Activated CD4-positive, alpha-beta memory T cell treated with anti-CD3 and anti-CD28 coated beads for 36 hours (primary cell): ENCODE results near the gene LSM14A. TPM values are rescaled to one million over a fixed set of nuclear protein-coding genes. Genes with fewer than 3 reads are reported as not detected.

Source experiments
- CTCF ChIA-PET: fragments of 350-600 bp; sonication (Branson Sonifier 250); formaldehyde crosslinking; loops from one replicate; lab custom pipeline; 2021; ENCODE audit warnings: antibody characterized with exemption, inconsistent platforms; lab: Charles Lee
- POLR2A ChIA-PET: fragments of 350-600 bp; sonication (Branson Sonifier 250); formaldehyde crosslinking; loops from one replicate; lab custom pipeline; 2021; ENCODE audit warnings: antibody characterized with exemption; lab: Charles Lee
- DNase-seq: peaks from one replicate; pipeline ENCODE4 v3.0.0-alpha.2; 2020
- H3K27ac Mint-ChIP-seq: one replicate; pipeline ENCODE4 v1.8.0; 2021; ENCODE audit warnings: mixed read lengths
- H3K27me3 Mint-ChIP-seq: one replicate; pipeline ENCODE4 v1.8.0; 2021; ENCODE audit warnings: mixed read lengths
- H3K36me3 Mint-ChIP-seq: one replicate; pipeline ENCODE4 v1.8.0; 2021; ENCODE audit warnings: mixed read lengths
- H3K4me1 Mint-ChIP-seq: one replicate; pipeline ENCODE4 v1.8.0; 2021; ENCODE audit warnings: low read depth, mixed read lengths
- H3K4me3 Mint-ChIP-seq: one replicate; pipeline ENCODE4 v1.8.0; 2021; ENCODE audit warnings: mild to moderate bottlenecking, mixed read lengths
- H3K9me3 Mint-ChIP-seq: one replicate; pipeline ENCODE4 v1.8.0; 2021; ENCODE audit warnings: mixed read lengths
- intact Hi-C: fragments of 100-400 bp; cut with micrococcal nuclease; formaldehyde crosslinking; loops from one replicate; pipeline ENCODE4 v1.15.1; 2023
- total RNA-seq, 2 experiments: library from RNA; stranded (reverse); gene quantifications; one replicate each; pipeline ENCODE4 v1.2.3, GENCODE V29; 2021

LSM14A gene
- total RNA-seq, 2 experiments from 2014 or later = 90.0 to 106 TPM

GRCh38 chr19:34261334-34262109 lies 89.2 kb downstream of the LSM14A start:
- Mint-ChIP-seq H3K27ac (no peak overlapping the region), H3K4me1 (peaks cover 54% of the 10 kb centered on the region), H3K4me3 (no peak overlapping the region), H3K27me3 (no peaks in the 10 kb centered on the region), H3K9me3 (no peaks in the 10 kb centered on the region), H3K36me3 (peaks cover 2% of the 10 kb centered on the region)
- intact Hi-C loops = no loop called here
- DNase-seq = no peak
- POLR2A ChIA-PET = interaction anchor here (1.3 kb wide), 1 partner anchor 17 kb away, joined by 3 read pairs; no protein-coding TSS in a partner anchor
- CTCF ChIA-PET = interaction anchor here (0.9 to 1.5 kb wide), 4 partner anchors 8 to 85 kb away, joined by 3 to 4 read pairs (median 4); no protein-coding TSS in a partner anchor

GRCh38 chr19:34263745-34264237 lies 91.5 kb downstream of the LSM14A start:
- H3K4me1 Mint-ChIP-seq = peaks cover 48% of the 10 kb centered on the region
- no peak overlapping the region for H3K27ac Mint-ChIP-seq

GRCh38 chr19:34265221-34265650 lies 92.9 kb downstream of the LSM14A start:
- Mint-ChIP-seq H3K36me3 (no peaks in the 10 kb centered on the region), H3K27ac (no peak overlapping the region), H3K4me1 (peaks cover 52% of the 10 kb centered on the region), H3K27me3 (no peaks in the 10 kb centered on the region), H3K9me3 (no peaks in the 10 kb centered on the region), H3K4me3 (no peak overlapping the region)
- DNase-seq = no peak
- intact Hi-C loops = no loop called here
- ChIA-PET POLR2A (no interaction called here), CTCF (no interaction called here)

More at GRCh38 chr19:34263745-34264237, 91.5 kb downstream of the LSM14A start:
- DNase-seq = no peak
- intact Hi-C loops = no loop called here
- H3K36me3 Mint-ChIP-seq = peaks cover 2% of the 10 kb centered on the region
- CTCF ChIA-PET = interaction anchor here (0.6 kb wide), 1 partner anchor 86 kb away, joined by 3 read pairs; no protein-coding TSS in a partner anchor
- POLR2A ChIA-PET = interaction anchor here (0.9 kb wide), 1 partner anchor 10 kb away, joined by 6 read pairs; no protein-coding TSS in a partner anchor
- H3K4me3 Mint-ChIP-seq = no peak overlapping the region
- no peaks in the 10 kb centered on the region for H3K27me3 Mint-ChIP-seq
- H3K9me3 Mint-ChIP-seq = no peaks in the 10 kb centered on the region

- ChIA-PET POLR2A (no interaction called here), CTCF (interaction anchor here (0.8 to 1.9 kb wide), 4 partner anchors 8 to 70 kb away, joined by 3 to 6 read pairs (median 3); no protein-coding TSS in a partner anchor)
- intact Hi-C loops = no loop called here
- Mint-ChIP-seq H3K36me3 (no peaks in the 10 kb centered on the region), H3K27me3 (no peaks in the 10 kb centered on the region), H3K27ac (peak overlapping the region; percentile 30), H3K4me3 (peak overlapping the region; percentile 0), H3K4me1 (peaks cover 59% of the 10 kb centered on the region), H3K9me3 (no peaks in the 10 kb centered on the region)
- DNase-seq = peak; percentile 21
Measured at GRCh38 chr19:34269081-34269480, 96.8 kb downstream of the LSM14A start.

- H3K27ac Mint-ChIP-seq = peak overlapping the region; percentile 96
Measured at GRCh38 chr19:34269489-34269888, 97.2 kb downstream of the LSM14A start.

GRCh38 chr19:34269968-34270621 lies 97.8 kb downstream of the LSM14A start:
- POLR2A ChIA-PET = interaction anchor here (0.6 to 0.9 kb wide), 2 partner anchors 37 to 98 kb away, joined by 3 to 4 read pairs; partner anchors contain the start of gene LSM14A
- Mint-ChIP-seq H3K9me3 (no peaks in the 10 kb centered on the region), H3K27me3 (no peaks in the 10 kb centered on the region), H3K27ac (peak overlapping the region; percentile 96), H3K4me3 (peak overlapping the region; percentile 58), H3K4me1 (peaks cover 60% of the 10 kb centered on the region), H3K36me3 (peaks cover 1% of the 10 kb centered on the region)
- CTCF ChIA-PET = interaction anchor here (0.7 to 1.9 kb wide), 7 partner anchors 9 to 1085 kb away, joined by 3 to 6 read pairs (median 3); no protein-coding TSS in a partner anchor
- intact Hi-C loops = loop anchor here (1.0 to 5.0 kb wide), 6 partner anchors 16 to 98 kb away; partner anchors contain the start of genes GARRE1 and LSM14A
- peak; percentile 85 for DNase-seq

More at GRCh38 chr19:34269489-34269888, 97.2 kb downstream of the LSM14A start:
- Mint-ChIP-seq H3K36me3 (no peaks in the 10 kb centered on the region), H3K4me3 (peak overlapping the region; percentile 58), H3K27me3 (no peaks in the 10 kb centered on the region), H3K4me1 (peaks cover 60% of the 10 kb centered on the region), H3K9me3 (no peaks in the 10 kb centered on the region)
- POLR2A ChIA-PET = interaction anchor here (0.9 kb wide), 1 partner anchor 37 kb away, joined by 4 read pairs; no protein-coding TSS in a partner anchor
- intact Hi-C loops = no loop called here
- DNase-seq = no peak
- CTCF ChIA-PET = interaction anchor here (0.7 to 1.9 kb wide), 5 partner anchors 8 to 1085 kb away, joined by 3 to 6 read pairs (median 3); no protein-coding TSS in a partner anchor

- H3K9me3 Mint-ChIP-seq = no peaks in the 10 kb centered on the region
- no peak overlapping the region for H3K4me3 Mint-ChIP-seq
- H3K4me1 Mint-ChIP-seq = peaks cover 54% of the 10 kb centered on the region
- ChIA-PET POLR2A (no interaction called here), CTCF (interaction anchor here (0.6 kb wide), 1 partner anchor 504 kb away, joined by 3 read pairs; no protein-coding TSS in a partner anchor)
- intact Hi-C loops = loop anchor here (5.0 kb wide), 3 partner anchors 34 to 101 kb away; partner anchors contain the start of gene LSM14A
- peaks cover 3% of the 10 kb centered on the region for H3K36me3 Mint-ChIP-seq
- no peak overlapping the region for H3K27ac Mint-ChIP-seq
- DNase-seq = no peak
- H3K27me3 Mint-ChIP-seq = no peaks in the 10 kb centered on the region
Measured at GRCh38 chr19:34273121-34273520, 100.8 kb downstream of the LSM14A start.

GRCh38 chr19:34274284-34274826 lies 102.1 kb downstream of the LSM14A start:
- H3K36me3 Mint-ChIP-seq = peaks cover 7% of the 10 kb centered on the region
- no peaks in the 10 kb centered on the region for H3K9me3 Mint-ChIP-seq
- H3K27me3 Mint-ChIP-seq = no peaks in the 10 kb centered on the region
- ChIA-PET POLR2A (no interaction called here), CTCF (interaction anchor here (0.6 kb wide), 1 partner anchor 74 kb away, joined by 3 read pairs; no protein-coding TSS in a partner anchor)
- intact Hi-C loops = loop anchor here (5.0 kb wide), 3 partner anchors 33 to 102 kb away; partner anchors contain the start of gene LSM14A
- no peak for DNase-seq
- peaks cover 49% of the 10 kb centered on the region for H3K4me1 Mint-ChIP-seq
- no peak overlapping the region for H3K27ac Mint-ChIP-seq
- no peak overlapping the region for H3K4me3 Mint-ChIP-seq

- intact Hi-C loops = loop anchor here (5.0 kb wide), 3 partner anchors 32 to 103 kb away; partner anchors contain the start of gene LSM14A
- no peak for DNase-seq
- no peak overlapping the region for H3K4me3 Mint-ChIP-seq
- H3K27ac Mint-ChIP-seq = no peak overlapping the region
- no peaks in the 10 kb centered on the region for H3K27me3 Mint-ChIP-seq
- H3K9me3 Mint-ChIP-seq = no peaks in the 10 kb centered on the region
- CTCF ChIA-PET = interaction anchor here (0.6 kb wide), 1 partner anchor 73 kb away, joined by 3 read pairs; no protein-coding TSS in a partner anchor
- peaks cover 7% of the 10 kb centered on the region for H3K36me3 Mint-ChIP-seq
- peaks cover 43% of the 10 kb centered on the region for H3K4me1 Mint-ChIP-seq
- POLR2A ChIA-PET = no interaction called here
Measured at GRCh38 chr19:34274827-34275625, 102.7 kb downstream of the LSM14A start.

GRCh38 chr19:34275705-34276104 lies 103.4 kb downstream of the LSM14A start:
- ChIA-PET POLR2A (no interaction called here), CTCF (no interaction called here)
- H3K36me3 Mint-ChIP-seq = peaks cover 7% of the 10 kb centered on the region
- intact Hi-C loops = no loop called here
- H3K4me3 Mint-ChIP-seq = no peak overlapping the region
- H3K27ac Mint-ChIP-seq = no peak overlapping the region
- no peak for DNase-seq
- no peaks in the 10 kb centered on the region for H3K27me3 Mint-ChIP-seq
- no peaks in the 10 kb centered on the region for H3K9me3 Mint-ChIP-seq
- H3K4me1 Mint-ChIP-seq = peaks cover 36% of the 10 kb centered on the region
